MG63 (cell line): Measurements from ENCODE around the gene CORO1C. TPM values are rescaled to one million over a fixed set of nuclear protein-coding genes. Genes with fewer than 3 reads are reported as not detected.
"Not testable (repeated sequence)": the region's sequence is repeated elsewhere in the genome, so short reads cannot be mapped to it uniquely, and the experiment has no call there.

Source experiments
- DNase-seq: peaks from one replicate; pipeline ENCODE4 v3.0.0-alpha.2; 2020
- H3K27me3 ChIP-seq: fragments of 250-450 bp; sonication (Bioruptor Pico); 2 replicates; pipeline ENCODE4 v1.5.1; 2020; ENCODE audit warnings: mild to moderate bottlenecking, moderate library complexity
- H3K36me3 ChIP-seq: fragments of 250-450 bp; sonication (Bioruptor Pico); 2 replicates; pipeline ENCODE4 v1.5.1; 2020; ENCODE audit warnings: mild to moderate bottlenecking, moderate library complexity
- H3K4me3 ChIP-seq: fragments of 250-450 bp; sonication (Bioruptor Pico); 2 replicates; pipeline ENCODE4 v1.5.1; 2020; ENCODE audit warnings: mild to moderate bottlenecking, moderate library complexity
- H3K9me3 ChIP-seq: fragments of 250-450 bp; sonication (Bioruptor Pico); 2 replicates; pipeline ENCODE4 v1.5.1; 2020; ENCODE audit warnings: mild to moderate bottlenecking, moderate library complexity
- total RNA-seq: library from RNA; depleted of rRNA; stranded (reverse); fragments of >200 nt; shearing (Covaris generic); gene quantifications from 2 replicates; pipeline ENCODE4 v1.2.3, GENCODE V29; 2014; ENCODE audit warnings: low replicate concordance

Gene CORO1C
- total RNA-seq, 1 experiment from 2014 or later: 229 TPM

GRCh38 chr12:108677381-108677780 is 53.9 kb downstream of the CORO1C start:
- peaks cover 88% of the 10 kb centered on the region for H3K36me3 ChIP-seq
- DNase-seq: no peak
- H3K4me3 ChIP-seq: no peak overlapping the region
- H3K9me3 ChIP-seq: no peaks in the 10 kb centered on the region
- no peaks in the 10 kb centered on the region for H3K27me3 ChIP-seq

GRCh38 chr12:108676707-108677106 is 54.6 kb downstream of the CORO1C start:
- no peaks in the 10 kb centered on the region for H3K9me3 ChIP-seq
- no peaks in the 10 kb centered on the region for H3K27me3 ChIP-seq
- no peak for DNase-seq
- no peak overlapping the region for H3K4me3 ChIP-seq
- H3K36me3 ChIP-seq: peaks cover 92% of the 10 kb centered on the region

GRCh38 chr12:108675792-108676191 is 55.5 kb downstream of the CORO1C start:
- DNase-seq: no peak
- Histone ChIP-seq H3K36me3 (peaks cover 89% of the 10 kb centered on the region), H3K9me3 (no peaks in the 10 kb centered on the region), H3K27me3 (no peaks in the 10 kb centered on the region), H3K4me3 (no peak overlapping the region)

GRCh38 chr12:108672054-108672453 is 59.3 kb downstream of the CORO1C start:
- H3K9me3 ChIP-seq: no peaks in the 10 kb centered on the region
- peaks cover 84% of the 10 kb centered on the region for H3K36me3 ChIP-seq
- no peak for DNase-seq
- no peak overlapping the region for H3K4me3 ChIP-seq
- no peaks in the 10 kb centered on the region for H3K27me3 ChIP-seq

- no peak for DNase-seq
- H3K27me3 ChIP-seq: no peaks in the 10 kb centered on the region
- peaks cover 81% of the 10 kb centered on the region for H3K36me3 ChIP-seq
- H3K4me3 ChIP-seq: no peak overlapping the region
- no peaks in the 10 kb centered on the region for H3K9me3 ChIP-seq
These were observed 60.2 kb downstream of the CORO1C start for GRCh38 chr12:108671110-108671509.

GRCh38 chr12:108670066-108670631 is 61.2 kb downstream of the CORO1C start:
- Histone ChIP-seq H3K27me3 (no peaks in the 10 kb centered on the region), H3K4me3 (no peak overlapping the region), H3K36me3 (peaks cover 81% of the 10 kb centered on the region), H3K9me3 (no peaks in the 10 kb centered on the region)
- no peak for DNase-seq

- no peaks in the 10 kb centered on the region for H3K27me3 ChIP-seq
- no peak overlapping the region for H3K4me3 ChIP-seq
- no peak for DNase-seq
These were observed 62.8 kb downstream of the CORO1C start for GRCh38 chr12:108668542-108668941.

GRCh38 chr12:108668063-108668462 is 63.3 kb downstream of the CORO1C start:
- H3K36me3 ChIP-seq: peaks cover 76% of the 10 kb centered on the region
- no peaks in the 10 kb centered on the region for H3K9me3 ChIP-seq
- no peak for DNase-seq
- H3K27me3 ChIP-seq: no peaks in the 10 kb centered on the region
- no peak overlapping the region for H3K4me3 ChIP-seq

More at GRCh38 chr12:108668542-108668941, 62.8 kb downstream of the CORO1C start:
- peaks cover 77% of the 10 kb centered on the region for H3K36me3 ChIP-seq
- no peaks in the 10 kb centered on the region for H3K9me3 ChIP-seq

- no peaks in the 10 kb centered on the region for H3K27me3 ChIP-seq
- no peak overlapping the region for H3K4me3 ChIP-seq
- peaks cover 75% of the 10 kb centered on the region for H3K36me3 ChIP-seq
- DNase-seq: no peak
- H3K9me3 ChIP-seq: no peaks in the 10 kb centered on the region
These were observed 64.0 kb downstream of the CORO1C start for GRCh38 chr12:108667349-108667748.

- H3K4me3 ChIP-seq: no peak overlapping the region
- H3K9me3 ChIP-seq: no peaks in the 10 kb centered on the region
- peak; percentile 66 for DNase-seq
- no peaks in the 10 kb centered on the region for H3K27me3 ChIP-seq
- peaks cover 72% of the 10 kb centered on the region for H3K36me3 ChIP-seq
These were observed 64.9 kb downstream of the CORO1C start for GRCh38 chr12:108666401-108666881.

- no peaks in the 10 kb centered on the region for H3K27me3 ChIP-seq
- H3K36me3 ChIP-seq: peaks cover 73% of the 10 kb centered on the region
- no peak for DNase-seq
- no peaks in the 10 kb centered on the region for H3K9me3 ChIP-seq
- no peak overlapping the region for H3K4me3 ChIP-seq
These were observed 65.6 kb downstream of the CORO1C start for GRCh38 chr12:108665608-108666202.

- Histone ChIP-seq H3K27me3 (no peaks in the 10 kb centered on the region), H3K9me3 (no peaks in the 10 kb centered on the region), H3K36me3 (peaks cover 71% of the 10 kb centered on the region), H3K4me3 (no peak overlapping the region)
- peak; percentile 78 for DNase-seq
These were observed 66.7 kb downstream of the CORO1C start for GRCh38 chr12:108664338-108665258.

GRCh38 chr12:108663324-108664015 is 67.8 kb downstream of the CORO1C start:
- Histone ChIP-seq H3K9me3 (no peaks in the 10 kb centered on the region), H3K36me3 (peaks cover 75% of the 10 kb centered on the region), H3K27me3 (no peaks in the 10 kb centered on the region), H3K4me3 (no peak overlapping the region)
- no peak for DNase-seq

- peaks cover 77% of the 10 kb centered on the region for H3K36me3 ChIP-seq
- H3K4me3 ChIP-seq, H3K27me3 ChIP-seq, DNase-seq, H3K9me3 ChIP-seq: not testable (repeated sequence)
These were observed 73.2 kb downstream of the CORO1C start for GRCh38 chr12:108658115-108658514.

GRCh38 chr12:108657130-108657745 is 74.1 kb downstream of the CORO1C start:
- Histone ChIP-seq H3K36me3 (peaks cover 79% of the 10 kb centered on the region), H3K9me3 (no peaks in the 10 kb centered on the region), H3K4me3 (no peak overlapping the region), H3K27me3 (no peaks in the 10 kb centered on the region)
- DNase-seq: no peak

- H3K9me3 ChIP-seq, DNase-seq, H3K4me3 ChIP-seq, H3K27me3 ChIP-seq: not testable (repeated sequence)
- H3K36me3 ChIP-seq: peaks cover 80% of the 10 kb centered on the region
These were observed 75.1 kb downstream of the CORO1C start for GRCh38 chr12:108656247-108656646.
